Uterus (tissue), 2 donors: ENCODE data around the gene GIPC2.

ENCODE experiments used
- CTCF ChIP-seq, 4 experiments: fragments of 200-600 bp in 2 of 4; fragments of 450-650 bp in 2 of 4; sonication (generic) in 2 of 4; IDR thresholded peaks; one replicate each; pipeline ENCODE4 v1.5.1; 2016 to 2019; ENCODE audit warnings: antibody characterized with exemption in 4 of 4, mild to moderate bottlenecking in 2 of 4, moderate library complexity in 1 of 4
- POLR2A ChIP-seq, 2 donors: fragments of 450-650 bp; IDR thresholded peaks; one replicate each; pipeline ENCODE4 v1.6.1; 2016; ENCODE audit warnings: antibody characterized with exemption in 2 of 2, mild to moderate bottlenecking in 1 of 2, moderate library complexity in 1 of 2

GRCh38 chr1:78006521-78006920 lies 39.2 kb upstream of the GIPC2 start:
- TF ChIP-seq POLR2A (IDR thresholded peaks at IDR 0.05): no peak
- no peak for TF ChIP-seq CTCF (IDR thresholded peaks at IDR 0.05)
